ENCODE measurements around the gene MAP6. TPM values are rescaled to one million over a fixed set of nuclear protein-coding genes. Genes with fewer than 3 reads are reported as not detected.

MAP6 gene
- total RNA-seq, 4 donors from 2014 or later: 10.4 to 16.3 (median 11.7) TPM

DNA sequence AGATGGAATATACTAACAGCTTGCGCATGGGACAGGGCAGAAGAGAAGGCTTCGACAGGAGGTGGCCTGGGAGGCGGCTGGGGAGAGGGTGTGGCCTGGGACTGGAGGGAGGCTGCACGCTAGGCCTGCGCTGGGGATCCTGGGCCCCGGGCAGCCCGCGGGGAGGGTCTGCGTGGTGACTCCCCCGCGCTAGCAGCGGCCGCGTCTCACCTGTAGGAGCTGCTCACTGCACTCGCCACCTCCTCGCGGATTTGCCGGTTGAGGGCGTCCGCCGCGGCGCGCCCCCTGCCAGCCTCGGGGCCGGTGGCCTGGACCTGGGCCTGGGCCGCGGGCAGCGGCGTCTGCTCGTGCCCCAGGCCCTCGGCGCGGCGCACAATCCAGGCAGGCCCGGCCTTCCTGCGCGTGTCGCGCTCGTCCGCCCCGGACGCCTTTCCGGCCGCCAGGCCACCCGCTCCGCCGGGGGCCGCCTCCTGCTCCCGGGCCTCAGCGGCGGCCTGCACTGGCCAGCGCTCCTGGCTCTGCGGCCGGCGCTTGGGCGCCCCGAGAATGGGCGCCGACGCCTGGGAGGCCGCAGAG is 1.5 kb downstream of the MAP6 start:
- H3K9me3 ChIP-seq: no peaks in the 10 kb centered on the region

DNA sequence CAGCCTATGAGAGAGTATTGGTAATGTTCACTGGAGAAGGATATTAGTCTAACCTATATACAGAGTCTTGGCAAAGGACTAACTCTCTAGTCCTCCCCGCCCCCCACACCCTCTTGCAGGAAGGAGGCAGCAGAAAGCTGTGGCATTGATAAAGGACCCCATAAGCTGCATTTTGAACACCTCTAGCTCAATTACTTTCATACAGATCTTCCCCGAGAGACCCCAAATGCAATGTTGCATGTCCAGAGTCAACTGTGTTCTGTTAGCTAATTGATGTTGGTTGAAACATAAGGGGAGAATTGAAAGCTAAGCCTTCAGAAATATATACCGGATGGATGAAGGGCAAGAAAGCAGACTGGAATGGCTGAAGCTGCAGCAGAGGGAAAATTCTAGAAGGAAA is 2.8 kb downstream of the MAP6 start:
- WGBS, 2 donors: 83 to 93% methylated on average over 3 of the region's 3 CpGs
- no peak overlapping the region for H3K27ac ChIP-seq
- no peaks in the 10 kb centered on the region for H3K9me3 ChIP-seq
- no peak for DNase-seq (ENCODE audit: low spot score in 2 of 2)
- H3K4me1 ChIP-seq: peaks cover 0 to 19% (median 8%) of the 10 kb centered on the region in 4 donors
- no peak overlapping the region for H3K4me3 ChIP-seq
- no peak for TF ChIP-seq POLR2A (IDR thresholded peaks at IDR 0.05)
- TF ChIP-seq, protein P1, sequence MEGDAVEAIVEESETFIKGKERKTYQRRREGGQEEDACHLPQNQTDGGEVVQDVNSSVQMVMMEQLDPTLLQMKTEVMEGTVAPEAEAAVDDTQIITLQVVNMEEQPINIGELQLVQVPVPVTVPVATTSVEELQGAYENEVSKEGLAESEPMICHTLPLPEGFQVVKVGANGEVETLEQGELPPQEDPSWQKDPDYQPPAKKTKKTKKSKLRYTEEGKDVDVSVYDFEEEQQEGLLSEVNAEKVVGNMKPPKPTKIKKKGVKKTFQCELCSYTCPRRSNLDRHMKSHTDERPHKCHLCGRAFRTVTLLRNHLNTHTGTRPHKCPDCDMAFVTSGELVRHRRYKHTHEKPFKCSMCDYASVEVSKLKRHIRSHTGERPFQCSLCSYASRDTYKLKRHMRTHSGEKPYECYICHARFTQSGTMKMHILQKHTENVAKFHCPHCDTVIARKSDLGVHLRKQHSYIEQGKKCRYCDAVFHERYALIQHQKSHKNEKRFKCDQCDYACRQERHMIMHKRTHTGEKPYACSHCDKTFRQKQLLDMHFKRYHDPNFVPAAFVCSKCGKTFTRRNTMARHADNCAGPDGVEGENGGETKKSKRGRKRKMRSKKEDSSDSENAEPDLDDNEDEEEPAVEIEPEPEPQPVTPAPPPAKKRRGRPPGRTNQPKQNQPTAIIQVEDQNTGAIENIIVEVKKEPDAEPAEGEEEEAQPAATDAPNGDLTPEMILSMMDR (IDR thresholded peaks at IDR 0.05): no peak
- no peak for TF ChIP-seq EP300 (IDR thresholded peaks at IDR 0.05)
- H3K36me3 ChIP-seq: no peaks in the 10 kb centered on the region
- H3K27me3 ChIP-seq: peaks cover 0 to 33% of the 10 kb centered on the region in 2 donors

More for the DNA sequence above, 1.5 kb downstream of the MAP6 start:
- 2 to 5% methylated on average over 23 to 43 of the region's 63 CpGs for WGBS, 2 donors
- DNase-seq (ENCODE audit: low spot score in 2 of 2): no peak
- Histone ChIP-seq H3K4me3 (peak overlapping the region; percentile 28 to 61 (median 42)), H3K27me3 (peaks cover 0 to 41% of the 10 kb centered on the region in 2 donors), H3K27ac (peak overlapping the region in 1 of 4 donors; percentile 53), H3K36me3 (no peaks in the 10 kb centered on the region), H3K4me1 (peaks cover 0 to 19% (median 8%) of the 10 kb centered on the region in 4 donors)
- TF ChIP-seq POLR2A (IDR thresholded peaks at IDR 0.05) (no peak), EP300 (IDR thresholded peaks at IDR 0.05) (no peak)
- TF ChIP-seq, protein P1 (IDR thresholded peaks at IDR 0.05): no peak

DNA sequence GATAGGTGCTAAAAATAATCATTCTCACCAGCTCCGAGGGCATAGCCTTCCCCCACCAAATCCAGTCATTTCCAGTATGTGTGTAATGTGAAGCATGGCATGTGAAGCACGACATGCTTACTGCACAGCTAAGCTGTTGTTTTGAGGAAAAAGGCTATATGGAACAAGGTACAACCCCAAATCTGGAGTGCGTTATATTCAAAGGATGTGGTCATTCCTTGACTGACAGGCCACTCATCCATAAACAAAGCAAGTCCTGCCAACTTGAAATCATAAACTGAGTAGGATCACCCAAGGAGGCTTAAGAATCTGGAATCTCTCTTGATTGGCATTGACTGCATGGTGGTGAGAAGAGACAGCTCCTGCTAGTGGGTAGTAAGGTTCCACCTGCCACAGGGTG is 3.7 kb downstream of the MAP6 start:
- H3K9me3 ChIP-seq: no peaks in the 10 kb centered on the region
- no peak for DNase-seq (ENCODE audit: low spot score in 2 of 2)
- TF ChIP-seq EP300 (IDR thresholded peaks at IDR 0.05) (no peak), POLR2A (IDR thresholded peaks at IDR 0.05) (no peak)
- TF ChIP-seq, protein P1 (IDR thresholded peaks at IDR 0.05): no peak
- 67 to 77% methylated on average over 3 of the region's 3 CpGs for WGBS, 2 donors
- H3K4me1 ChIP-seq: peaks cover 0 to 19% (median 8%) of the 10 kb centered on the region in 4 donors
- no peak overlapping the region for H3K4me3 ChIP-seq
- no peaks in the 10 kb centered on the region for H3K36me3 ChIP-seq
- no peak overlapping the region for H3K27ac ChIP-seq
- peaks cover 0 to 25% of the 10 kb centered on the region in 2 donors for H3K27me3 ChIP-seq

DNA sequence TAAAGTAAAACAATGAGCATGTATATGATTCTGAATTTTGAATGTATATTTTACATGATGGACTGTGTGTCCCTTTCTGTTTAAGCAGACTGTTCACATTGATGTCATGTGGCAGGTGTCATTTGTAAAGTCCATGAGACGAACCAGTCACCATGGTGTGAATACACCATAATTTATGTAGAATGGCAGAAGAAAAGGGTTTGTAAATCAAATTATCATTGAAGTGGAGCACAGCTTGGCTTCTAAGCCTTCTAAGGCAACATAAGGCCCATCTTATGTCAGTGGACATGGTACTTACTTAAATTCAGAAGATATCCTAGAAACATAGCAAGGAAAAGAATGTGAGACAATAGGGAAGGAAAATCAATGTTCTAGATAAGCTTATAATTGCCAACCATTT is 4.4 kb downstream of the MAP6 start:
- Histone ChIP-seq H3K4me3 (no peak overlapping the region), H3K27me3 (peaks cover 0 to 18% of the 10 kb centered on the region in 2 donors), H3K9me3 (no peaks in the 10 kb centered on the region), H3K27ac (no peak overlapping the region), H3K36me3 (no peaks in the 10 kb centered on the region), H3K4me1 (peaks cover 0 to 19% (median 8%) of the 10 kb centered on the region in 4 donors)
- no peak for DNase-seq (ENCODE audit: low spot score in 2 of 2)
- 98 to 100% methylated on average over 1 of the region's 1 CpG for WGBS, 2 donors
- TF ChIP-seq POLR2A (IDR thresholded peaks at IDR 0.05) (no peak), EP300 (IDR thresholded peaks at IDR 0.05) (no peak)
- TF ChIP-seq, protein P1 (IDR thresholded peaks at IDR 0.05): no peak

DNA sequence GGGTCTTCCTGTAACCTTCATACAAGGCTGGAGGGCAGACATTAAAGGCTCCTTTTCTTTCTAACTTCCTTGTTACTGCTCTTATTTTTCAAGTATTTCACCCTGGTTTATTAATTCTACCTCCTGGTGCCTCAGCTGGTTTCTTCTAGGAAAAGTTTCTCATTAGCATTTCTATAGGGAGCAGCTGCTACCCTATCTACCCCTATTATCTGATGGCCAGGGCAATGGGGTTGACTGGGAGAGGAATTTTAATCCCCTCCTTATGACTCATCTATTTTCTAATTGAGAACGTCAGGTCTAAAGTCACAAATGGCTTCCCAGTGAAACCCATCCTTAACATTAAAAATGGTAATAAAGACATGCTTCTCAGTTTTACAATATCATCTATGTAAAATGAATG is 5.0 kb downstream of the MAP6 start:
- TF ChIP-seq EP300 (IDR thresholded peaks at IDR 0.05) (no peak), POLR2A (IDR thresholded peaks at IDR 0.05) (no peak)
- TF ChIP-seq, protein P1 (IDR thresholded peaks at IDR 0.05): no peak
- WGBS, 2 donors: 71 to 88% methylated on average over 1 of the region's 1 CpG
- DNase-seq (ENCODE audit: low spot score in 2 of 2): no peak

More for the DNA sequence above, 5.0 kb downstream of the MAP6 start:
- Histone ChIP-seq H3K36me3 (no peaks in the 10 kb centered on the region), H3K4me3 (no peak overlapping the region), H3K27ac (no peak overlapping the region), H3K27me3 (peaks cover 0 to 12% of the 10 kb centered on the region in 2 donors), H3K4me1 (peaks cover 0 to 16% (median 7%) of the 10 kb centered on the region in 4 donors), H3K9me3 (no peaks in the 10 kb centered on the region)

Measured in tibial nerve (tissue), 4 donors.